Femur (tissue), 1 donor: Measurements from ENCODE around the gene CA12.
"Not testable (repeated sequence)": the region's sequence is repeated elsewhere in the genome, so short reads cannot be mapped to it uniquely, and the experiment has no call there.

ENCODE experiments used
- DNase-seq: peaks from one replicate; pipeline ENCODE4 v3.0.0-alpha.2; 2017

CA12 gene

GRCh38 chr15:63332367-63333124 is 49.1 kb downstream of the CA12 start:
- no peak for DNase-seq

DNA sequence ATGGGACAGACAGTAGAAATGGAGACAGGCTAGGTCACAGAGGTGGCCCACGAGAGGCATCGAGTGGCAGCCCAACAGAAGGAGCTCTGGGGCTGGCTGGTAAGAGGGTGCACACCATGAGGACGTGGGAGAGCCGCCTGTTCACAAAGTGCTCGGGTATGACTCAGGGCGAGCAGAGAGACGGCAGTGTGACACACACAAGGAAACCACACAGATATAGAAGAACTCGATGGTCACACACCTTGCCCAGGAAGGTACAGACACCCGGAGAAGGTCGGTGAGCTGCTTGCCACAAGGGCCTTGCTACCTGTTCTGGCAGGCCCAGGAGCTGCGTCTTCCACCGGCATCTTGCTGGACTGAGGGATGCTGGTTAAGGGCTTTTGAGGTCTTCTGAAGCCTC is 50.2 kb downstream of the CA12 start:
- no peak for DNase-seq

DNA sequence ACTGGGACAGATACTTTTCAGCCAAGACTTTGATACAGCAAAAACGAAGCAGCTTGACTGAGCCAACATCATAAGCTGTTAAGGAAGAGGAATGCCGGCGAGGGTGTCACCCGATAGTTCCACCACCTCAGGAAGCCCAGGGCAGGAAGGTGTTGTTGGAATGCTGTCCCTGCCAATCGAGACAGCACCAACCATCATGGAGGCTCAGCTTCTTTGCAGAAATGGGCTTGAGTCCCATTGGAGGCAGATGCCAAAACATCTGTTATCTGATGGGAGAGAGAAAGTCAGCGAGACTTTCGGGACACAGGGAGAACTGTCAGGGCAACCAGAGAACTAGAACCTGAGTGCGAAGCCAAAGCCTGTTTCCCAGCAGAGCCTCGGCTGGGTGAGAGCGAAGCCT is 50.7 kb downstream of the CA12 start:
- DNase-seq: no peak

- DNase-seq: no peak
Observed at GRCh38 chr15:63329567-63330350, 51.9 kb downstream of the CA12 start.

DNA sequence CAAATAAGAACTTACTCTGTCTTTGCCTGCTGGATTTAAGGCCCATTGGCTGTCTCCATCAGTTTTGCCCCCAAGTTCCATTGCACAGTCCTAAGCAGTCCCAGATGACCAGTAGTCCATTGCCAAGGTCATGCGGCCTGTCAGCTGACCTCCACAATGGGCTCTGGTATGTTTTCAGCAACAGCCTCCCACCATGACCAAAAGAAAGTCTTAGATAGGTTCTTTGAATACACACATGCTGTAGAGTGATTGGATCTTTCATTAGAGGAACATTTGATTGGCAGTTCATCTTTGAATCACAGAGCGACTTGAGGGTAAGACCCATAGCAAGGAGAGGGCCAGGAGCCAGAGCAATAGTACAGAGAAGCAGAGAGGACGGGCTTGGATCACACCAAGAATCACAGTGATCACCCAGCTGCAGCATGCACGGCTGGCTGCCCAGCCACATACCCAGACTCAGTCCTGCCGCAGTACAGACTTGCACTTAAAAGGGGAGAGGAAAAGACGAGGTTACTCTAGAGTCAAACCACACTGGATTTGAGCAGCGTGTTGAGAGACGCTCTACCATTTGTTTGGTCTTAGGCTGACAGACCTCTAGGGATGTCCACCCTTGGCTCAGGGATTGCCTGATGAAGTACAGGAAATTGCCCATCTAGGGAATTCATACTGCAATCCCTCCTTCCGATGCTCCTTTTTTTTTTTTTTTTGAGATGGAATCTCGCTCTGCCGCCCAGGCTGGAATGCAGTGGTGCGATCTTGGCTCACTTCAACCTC is 53.8 kb downstream of the CA12 start:
- DNase-seq: no peak

DNA sequence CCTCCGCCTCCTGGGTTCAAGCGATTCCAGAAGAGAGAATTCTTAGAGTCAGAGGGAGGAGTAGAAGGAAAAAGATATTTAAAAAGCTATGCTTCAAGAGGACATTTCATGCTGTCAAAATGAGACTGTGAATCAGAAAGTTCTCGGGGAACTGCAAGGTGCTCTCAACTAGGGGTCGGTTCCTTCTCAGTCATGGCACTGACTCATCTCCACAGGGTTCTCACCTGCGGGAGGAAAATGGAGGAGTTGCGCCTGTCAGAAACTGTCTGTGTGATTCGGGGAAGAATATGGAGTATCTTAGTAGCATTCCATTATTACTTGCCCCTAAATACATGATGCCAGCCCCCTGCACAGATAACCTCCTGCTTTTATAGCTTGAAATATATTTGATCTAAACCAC is 56.9 kb downstream of the CA12 start:
- DNase-seq: no peak

- no peak for DNase-seq
Observed at GRCh38 chr15:63323798-63324563, 57.7 kb downstream of the CA12 start.

DNA sequence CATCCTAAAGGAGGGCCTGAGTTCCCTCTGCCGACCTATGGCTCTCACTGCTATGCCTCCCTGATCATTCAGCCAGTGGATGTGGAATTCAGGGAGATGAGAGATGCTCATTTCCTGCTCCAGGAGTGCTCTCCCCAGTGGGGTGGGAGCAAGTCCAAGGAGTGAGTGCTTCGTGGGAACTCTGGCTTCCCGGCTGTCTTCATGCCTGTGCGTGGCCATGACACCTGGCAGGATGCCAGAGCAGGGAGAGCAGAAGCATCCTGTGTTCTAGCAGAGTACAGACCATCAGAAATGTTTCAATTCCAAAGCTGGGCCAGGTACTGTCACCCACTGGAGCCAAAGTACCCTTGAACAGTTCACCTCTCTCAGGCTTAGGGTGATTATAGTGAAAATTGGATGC is 59.1 kb downstream of the CA12 start:
- no peak for DNase-seq

- no peak for DNase-seq
Observed at GRCh38 chr15:63321462-63321861, 60.2 kb downstream of the CA12 start.

- DNase-seq: not testable (repeated sequence)
Observed at GRCh38 chr15:63320981-63321380, 60.7 kb downstream of the CA12 start.

GRCh38 chr15:63320446-63320845 is 61.2 kb downstream of the CA12 start:
- DNase-seq: not testable (repeated sequence)

DNA sequence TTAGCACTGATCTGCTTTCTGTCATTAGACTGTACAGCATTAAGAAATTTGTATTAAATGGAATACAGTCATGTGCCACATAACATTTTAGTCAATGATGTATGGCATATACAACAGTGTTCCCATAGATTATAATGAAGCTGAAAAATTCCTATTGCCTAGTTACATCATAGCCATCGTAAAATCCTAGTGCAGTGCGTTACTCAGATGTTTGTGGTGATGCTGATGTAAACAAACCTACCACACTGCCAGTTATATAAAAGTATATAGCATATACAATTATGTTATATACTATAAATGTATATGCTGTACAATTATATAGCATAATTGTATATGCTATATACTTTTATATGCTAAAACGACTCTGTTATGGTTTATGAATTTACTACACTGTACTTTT is 62.6 kb downstream of the CA12 start:
- DNase-seq: no peak

DNA sequence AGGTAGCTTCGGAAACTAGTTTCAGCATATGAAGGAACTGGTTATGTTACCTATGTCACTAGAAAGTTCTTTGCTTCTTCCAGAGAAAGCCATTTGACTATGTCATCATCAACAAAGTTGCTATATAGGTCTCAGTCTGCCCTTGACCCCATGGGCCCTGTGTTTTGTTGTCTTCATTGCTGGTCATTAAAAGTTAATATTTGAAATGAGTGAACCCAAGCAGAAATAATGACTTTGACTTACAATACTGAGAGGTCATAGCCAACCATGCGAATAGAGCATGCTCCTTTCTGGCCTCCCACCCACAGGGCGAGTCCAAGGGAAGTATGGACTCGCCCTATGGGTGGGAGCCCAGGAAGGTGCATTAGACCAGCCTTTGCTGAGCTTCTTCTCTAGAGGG is 63.3 kb downstream of the CA12 start:
- no peak for DNase-seq

DNA sequence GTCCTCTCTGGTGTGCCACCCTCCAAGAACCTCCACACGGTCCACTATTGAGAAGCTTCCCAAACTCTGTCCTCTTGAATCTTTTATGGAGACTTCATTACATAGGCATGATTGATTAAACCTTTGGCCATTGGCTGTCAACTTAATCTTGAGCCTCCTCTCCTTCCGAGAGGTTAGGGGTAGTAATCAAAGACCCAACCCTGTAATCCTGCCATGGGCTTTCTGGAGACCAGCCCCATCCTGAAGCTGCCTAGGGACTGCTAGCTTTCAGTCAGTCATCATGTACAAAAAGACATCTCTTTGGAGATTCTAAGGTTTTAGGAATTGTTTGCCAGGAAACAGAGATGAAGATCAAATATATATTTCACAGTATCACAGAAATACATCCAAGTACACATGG is 67.2 kb downstream of the CA12 start:
- DNase-seq: no peak

GRCh38 chr15:63313825-63314224 is 67.8 kb downstream of the CA12 start:
- DNase-seq: no peak

- DNase-seq: no peak
Observed at GRCh38 chr15:63312286-63312685, 69.4 kb downstream of the CA12 start.

GRCh38 chr15:63310646-63311045 is 71.0 kb downstream of the CA12 start:
- DNase-seq: no peak

- DNase-seq: no peak
Observed at GRCh38 chr15:63308947-63309346, 72.7 kb downstream of the CA12 start.

GRCh38 chr15:63308491-63308890 is 73.2 kb downstream of the CA12 start:
- DNase-seq: no peak

- DNase-seq: no peak
Observed at GRCh38 chr15:63306492-63307073, 75.1 kb downstream of the CA12 start.

- no peak for DNase-seq
Observed at GRCh38 chr15:63305260-63305659, 76.4 kb downstream of the CA12 start.

DNA sequence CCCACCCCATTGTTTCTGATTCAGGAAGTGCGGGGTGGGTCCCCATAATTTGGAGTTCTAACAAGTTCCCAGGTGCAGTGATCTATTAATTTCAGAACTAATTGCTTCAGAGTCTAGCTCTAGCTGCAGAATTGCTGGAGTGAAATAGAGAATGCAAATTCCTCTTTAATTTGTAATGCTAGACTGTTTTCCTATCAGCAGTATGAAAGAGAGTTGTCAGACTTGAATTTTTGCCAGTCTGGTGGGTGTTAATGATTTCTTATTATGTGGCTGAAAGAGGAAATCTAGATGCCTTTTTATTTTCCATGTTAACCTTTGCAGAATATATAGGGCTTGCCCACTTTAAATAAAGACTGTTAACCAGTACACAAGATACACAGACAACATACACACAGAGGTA is 80.6 kb downstream of the CA12 start:
- no peak for DNase-seq
